PC-3 (cell line): ENCODE measurements around the gene DEFB128. TPM values are rescaled to one million over a fixed set of nuclear protein-coding genes. Genes with fewer than 3 reads are reported as not detected.

Experiments used
- total RNA-seq: library from RNA; depleted of rRNA; stranded (reverse); fragments of >200 nt; gene quantifications from 2 replicates; pipeline ENCODE4 v1.2.3, GENCODE V29; 2014; rRNA removed

DEFB128 gene
- total RNA-seq, 1 experiment from 2014 or later, result not detected

Other genes with a start within 250 kb of the DEFB128 start
- gene DEFB125, start 102.0 kb downstream of the DEFB128 start, total RNA-seq, result not detected in 2 replicates
- gene DEFB126, start 47.1 kb downstream of the DEFB128 start, total RNA-seq, result not detected in 2 replicates
- gene DEFB127, start 32.3 kb downstream of the DEFB128 start, total RNA-seq, result not detected in 2 replicates
- not detected in 2 replicates for gene DEFB129, start 37.5 kb upstream of the DEFB128 start, total RNA-seq
- gene DEFB132, start 68.0 kb upstream of the DEFB128 start, total RNA-seq, result not detected in 2 replicates
- gene C20orf96, start 101.0 kb upstream of the DEFB128 start, total RNA-seq, result 3.4 and 5.0 TPM in 2 replicates
- gene ZCCHC3, start 107.9 kb upstream of the DEFB128 start, total RNA-seq, result 18.5 and 21.5 TPM in 2 replicates
- 13.8 and 18.7 TPM in 2 replicates for gene SOX12, start 135.8 kb upstream of the DEFB128 start, total RNA-seq
- 50.7 and 55.7 TPM in 2 replicates for gene NRSN2, start 157.4 kb upstream of the DEFB128 start, total RNA-seq
- gene TRIB3, start 191.0 kb upstream of the DEFB128 start, total RNA-seq, result 160 and 193 TPM in 2 replicates
- 115 and 137 TPM in 2 replicates for gene RBCK1, start 218.6 kb upstream of the DEFB128 start, total RNA-seq